Gastroesophageal sphincter (tissue), 4 donors: ENCODE data around the gene KMT5C. TPM values are rescaled to one million over a fixed set of nuclear protein-coding genes. Genes with fewer than 3 reads are reported as not detected.

ENCODE experiments used
- ATAC-seq: fragments of 150-250 bp; one replicate; pipeline ENCODE4 v1.9.1; 2016; ENCODE audit warnings: mild to moderate bottlenecking, moderate library complexity
- H3K27ac ChIP-seq, 4 donors: fragments of 200-600 bp; sonication (generic) in 3 of 4; 1 replicate in 3 of 4; 2 replicates in 1 of 4; pipeline ENCODE4 v1.5.1; 2016 to 2019
- H3K27me3 ChIP-seq: fragments of 200-600 bp; sonication (generic); one replicate; pipeline ENCODE4 v1.5.1; 2019
- H3K36me3 ChIP-seq, 2 donors: fragments of 200-600 bp; sonication (generic); one replicate each; pipeline ENCODE4 v1.5.1; 2019; ENCODE audit warnings: control low read depth in 1 of 2
- H3K4me1 ChIP-seq, 3 donors: fragments of 200-600 bp; sonication (generic); 1 replicate in 2 of 3; 2 replicates in 1 of 3; pipeline ENCODE4 v1.5.1; 2016 to 2019; ENCODE audit warnings: control low read depth in 2 of 3
- H3K4me3 ChIP-seq, 2 donors: fragments of 200-600 bp; sonication (generic); one replicate each; pipeline ENCODE4 v1.5.1; 2019; ENCODE audit warnings: mild to moderate bottlenecking in 1 of 2, moderate library complexity in 1 of 2
- H3K9me3 ChIP-seq, 3 donors: fragments of 200-600 bp; sonication (generic); one replicate each; pipeline ENCODE4 v1.5.1; 2017 to 2019; ENCODE audit warnings: control low read depth in 2 of 3
- EP300 ChIP-seq: sonication (generic); formaldehyde crosslinking; IDR thresholded peaks from one replicate; pipeline ENCODE4 v1.6.1; 2017; ENCODE audit warnings: antibody characterized with exemption, mild to moderate bottlenecking
- POLR2A ChIP-seq, 2 donors: fragments of 450-650 bp; IDR thresholded peaks; one replicate each; pipeline ENCODE4 v1.6.1; 2017; ENCODE audit warnings: antibody characterized with exemption in 2 of 2, mild to moderate bottlenecking in 2 of 2, moderate library complexity in 1 of 2
- POLR2AphosphoS5 ChIP-seq: sonication (generic); formaldehyde crosslinking; IDR thresholded peaks from one replicate; pipeline ENCODE4 v1.6.1; 2017; ENCODE audit warnings: antibody characterized with exemption
- WGBS, 2 donors: methylation state at CpG; one replicate each; pipeline ENCODE4 v1.1.5; 2018; ENCODE audit warnings: low coverage in 1 of 2; 5-methylcytosine and 5-hydroxymethylcytosine counted together
- total RNA-seq, 4 donors: library from RNA; depleted of rRNA; stranded (reverse); fragments of >200 nt; gene quantifications; one replicate each; pipeline ENCODE4 v1.1.0, GENCODE V29; 2016
- TF ChIP-seq, protein P1 (sequence below), 4 experiments: fragments of 200-600 bp in 2 of 4; fragments of 450-650 bp in 2 of 4; sonication (generic) in 1 of 4; IDR thresholded peaks; one replicate each; pipeline ENCODE4 v1.5.1; 2017 to 2019; ENCODE audit warnings: antibody characterized with exemption in 4 of 4, mild to moderate bottlenecking in 2 of 4, moderate library complexity in 2 of 4

The KMT5C gene
- total RNA-seq, 4 donors from 2014 or later = 3.4 to 11.2 (median 9.2) TPM

- WGBS, 2 donors = no CpG with 5 or more reads among the region's 16 CpGs
- peaks cover 85% of the 10 kb centered on the region for H3K27me3 ChIP-seq
These were observed 28.4 kb downstream of the KMT5C start for GRCh38 chr19:55368106-55368505.

DNA sequence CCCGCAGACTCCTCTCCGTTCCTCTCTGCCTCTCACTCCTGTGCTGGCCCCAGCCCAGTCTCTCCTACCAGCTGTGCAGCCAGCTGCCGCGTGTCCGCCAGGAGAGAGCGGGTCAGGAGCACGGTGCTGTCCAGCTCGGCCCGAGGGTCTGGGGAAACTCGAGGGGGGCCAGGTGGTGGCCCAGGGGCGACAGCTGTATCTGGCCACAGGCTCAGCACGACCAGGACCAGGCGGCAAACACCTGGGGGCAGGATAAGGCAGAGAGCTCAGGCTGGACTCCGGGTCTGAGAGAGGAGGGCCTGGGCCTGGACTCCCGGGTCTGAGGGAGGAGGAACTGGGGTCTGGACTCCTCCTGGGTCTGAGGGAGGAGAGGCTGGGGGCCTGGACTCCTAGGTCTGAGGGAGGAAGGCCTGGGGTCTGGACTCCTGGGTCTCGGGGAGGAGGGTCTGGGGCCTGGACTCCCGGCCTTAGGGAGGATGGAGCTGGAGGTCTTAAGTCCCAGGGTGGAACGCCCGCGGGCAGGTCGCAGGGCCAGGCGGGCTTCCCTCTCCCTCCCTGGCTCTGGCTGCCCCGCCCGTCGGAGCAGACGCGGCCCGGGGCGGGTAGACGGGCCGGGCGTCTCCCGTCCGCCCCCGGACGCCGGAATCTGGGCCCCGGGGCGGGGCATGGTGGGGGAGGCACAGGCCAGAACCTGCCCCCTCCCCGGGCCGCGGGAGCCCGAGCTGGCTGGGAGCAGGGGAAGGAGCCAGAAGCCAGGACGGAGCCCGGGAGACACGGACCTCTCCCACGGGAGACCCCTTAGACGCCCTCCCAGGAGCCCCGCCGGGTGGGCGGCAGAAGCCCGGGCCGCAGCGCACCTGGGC is 29.3 kb downstream of the KMT5C start:
- WGBS, 2 donors = 0% methylated on average over 1 of the region's 54 CpGs; no CpG with 5 or more reads in 1 of the 2 donors
- Histone ChIP-seq H3K27me3 (peaks cover 94% of the 10 kb centered on the region), H3K9me3 (no peaks in the 10 kb centered on the region), H3K36me3 (no peaks in the 10 kb centered on the region), H3K27ac (no peak overlapping the region), H3K4me3 (peak overlapping the region in 1 of 2 donors; percentile 38), H3K4me1 (peaks cover 0 to 24% (median 10%) of the 10 kb centered on the region in 3 donors)
- ATAC-seq = peak; percentile 29
- no peak for TF ChIP-seq POLR2AphosphoS5
- TF ChIP-seq EP300 = no peak
- no peak for TF ChIP-seq POLR2A (IDR thresholded peaks at IDR 0.05)
- TF ChIP-seq, protein P1, sequence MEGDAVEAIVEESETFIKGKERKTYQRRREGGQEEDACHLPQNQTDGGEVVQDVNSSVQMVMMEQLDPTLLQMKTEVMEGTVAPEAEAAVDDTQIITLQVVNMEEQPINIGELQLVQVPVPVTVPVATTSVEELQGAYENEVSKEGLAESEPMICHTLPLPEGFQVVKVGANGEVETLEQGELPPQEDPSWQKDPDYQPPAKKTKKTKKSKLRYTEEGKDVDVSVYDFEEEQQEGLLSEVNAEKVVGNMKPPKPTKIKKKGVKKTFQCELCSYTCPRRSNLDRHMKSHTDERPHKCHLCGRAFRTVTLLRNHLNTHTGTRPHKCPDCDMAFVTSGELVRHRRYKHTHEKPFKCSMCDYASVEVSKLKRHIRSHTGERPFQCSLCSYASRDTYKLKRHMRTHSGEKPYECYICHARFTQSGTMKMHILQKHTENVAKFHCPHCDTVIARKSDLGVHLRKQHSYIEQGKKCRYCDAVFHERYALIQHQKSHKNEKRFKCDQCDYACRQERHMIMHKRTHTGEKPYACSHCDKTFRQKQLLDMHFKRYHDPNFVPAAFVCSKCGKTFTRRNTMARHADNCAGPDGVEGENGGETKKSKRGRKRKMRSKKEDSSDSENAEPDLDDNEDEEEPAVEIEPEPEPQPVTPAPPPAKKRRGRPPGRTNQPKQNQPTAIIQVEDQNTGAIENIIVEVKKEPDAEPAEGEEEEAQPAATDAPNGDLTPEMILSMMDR (IDR thresholded peaks at IDR 0.05) = no peak

More at GRCh38 chr19:55368106-55368505, 28.4 kb downstream of the KMT5C start:
- H3K9me3 ChIP-seq = no peaks in the 10 kb centered on the region
- TF ChIP-seq, protein P1 (IDR thresholded peaks at IDR 0.05) = no peak
- TF ChIP-seq POLR2A (IDR thresholded peaks at IDR 0.05) (no peak), POLR2AphosphoS5 (no peak), EP300 (no peak)
- H3K4me1 ChIP-seq = peaks cover 0 to 21% (median 10%) of the 10 kb centered on the region in 3 donors
- no peak for ATAC-seq
- H3K36me3 ChIP-seq = no peaks in the 10 kb centered on the region
- no peak overlapping the region for H3K27ac ChIP-seq
- no peak overlapping the region for H3K4me3 ChIP-seq

- TF ChIP-seq, protein P1 (IDR thresholded peaks at IDR 0.05) = no peak
- TF ChIP-seq POLR2AphosphoS5 = no peak
- no peak for TF ChIP-seq POLR2A (IDR thresholded peaks at IDR 0.05)
- no peak for TF ChIP-seq EP300
- Histone ChIP-seq H3K27ac (no peak overlapping the region), H3K27me3 (peaks cover 98% of the 10 kb centered on the region), H3K36me3 (no peaks in the 10 kb centered on the region), H3K4me1 (peaks cover 0 to 30% (median 13%) of the 10 kb centered on the region in 3 donors), H3K4me3 (peak overlapping the region in 1 of 2 donors; percentile 38), H3K9me3 (no peaks in the 10 kb centered on the region)
- ATAC-seq = peak; percentile 52
- 0% methylated on average over 6 to 8 of the region's 59 CpGs for WGBS, 2 donors
These were observed 30.1 kb downstream of the KMT5C start for GRCh38 chr19:55369653-55370304.

DNA sequence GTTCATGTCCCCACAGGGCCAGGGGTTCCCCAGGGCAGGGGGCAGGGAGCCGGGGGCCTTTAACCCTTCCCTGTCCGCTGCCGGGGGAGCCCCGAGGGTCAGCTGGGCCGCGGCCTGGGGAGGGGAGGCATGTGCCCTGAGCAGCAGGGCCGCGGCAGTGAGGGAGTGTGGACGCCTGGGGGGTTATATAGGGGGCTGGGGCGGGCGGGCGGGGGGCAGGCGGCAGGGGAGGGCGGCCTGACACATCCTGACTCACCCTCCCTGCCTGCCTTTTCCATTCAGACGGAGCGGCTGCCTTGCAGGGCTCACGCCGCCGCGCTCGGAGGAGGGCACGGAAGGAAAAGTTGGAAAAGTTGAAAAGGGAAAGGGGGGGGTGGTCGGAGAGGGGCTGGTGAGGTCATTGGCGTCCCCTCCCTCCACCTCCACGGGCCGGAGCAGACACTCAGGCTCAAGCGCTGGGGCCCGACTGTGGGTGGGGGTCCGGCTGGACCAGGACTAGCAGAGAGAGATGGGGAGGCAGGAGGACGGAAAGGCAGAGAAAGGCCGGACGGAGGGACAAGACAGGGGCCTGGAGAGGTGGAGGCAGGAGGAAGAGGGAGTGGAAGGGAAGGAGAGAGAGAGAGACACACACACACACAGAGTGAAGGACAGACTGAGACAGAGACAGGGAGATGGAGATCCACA is 30.8 kb downstream of the KMT5C start, which contains the start of gene IL11:
IL11 (minus strand) TSS at position 159 of the 684 bp plus-strand sequence; CDS start at position 6, 153 bp downstream.
- TF ChIP-seq, protein P1 (IDR thresholded peaks at IDR 0.05) = no peak
- TF ChIP-seq POLR2AphosphoS5 (no peak), POLR2A (IDR thresholded peaks at IDR 0.05) (no peak), EP300 (no peak)
- 6% methylated on average over 12 of the region's 32 CpGs; no CpG with 5 or more reads in 1 of the 2 donors for WGBS, 2 donors
- Histone ChIP-seq H3K9me3 (no peaks in the 10 kb centered on the region), H3K4me1 (peaks cover 0 to 30% (median 13%) of the 10 kb centered on the region in 3 donors), H3K27ac (no peak within 1 kb of the TSS), H3K27me3 (peaks cover 98% of the 10 kb centered on the region), H3K36me3 (no peaks in the 10 kb centered on the region), H3K4me3 (peak within 1 kb of the TSS in 1 of 2 donors; percentile 38)
- no peak for ATAC-seq
